Breast epithelium (tissue), 3 donors: ENCODE data around the gene MAP2K5.

Experiments
- POLR2A ChIP-seq: fragments of 450-650 bp; IDR thresholded peaks from one replicate; pipeline ENCODE4 v1.6.1; 2016; ENCODE audit warnings: antibody characterized with exemption, mild to moderate bottlenecking, moderate library complexity
- POLR2AphosphoS5 ChIP-seq, 3 donors: sonication (generic); formaldehyde crosslinking; IDR thresholded peaks; one replicate each; pipeline ENCODE4 v1.6.1; 2017; ENCODE audit warnings: antibody characterized with exemption in 3 of 3
- TF ChIP-seq, protein P1 (sequence below), 3 donors: fragments of 450-650 bp; IDR thresholded peaks; one replicate each; pipeline ENCODE4 v1.5.1; 2016 to 2017; ENCODE audit warnings: antibody characterized with exemption in 3 of 3, mild to moderate bottlenecking in 3 of 3, moderate library complexity in 3 of 3

DNA sequence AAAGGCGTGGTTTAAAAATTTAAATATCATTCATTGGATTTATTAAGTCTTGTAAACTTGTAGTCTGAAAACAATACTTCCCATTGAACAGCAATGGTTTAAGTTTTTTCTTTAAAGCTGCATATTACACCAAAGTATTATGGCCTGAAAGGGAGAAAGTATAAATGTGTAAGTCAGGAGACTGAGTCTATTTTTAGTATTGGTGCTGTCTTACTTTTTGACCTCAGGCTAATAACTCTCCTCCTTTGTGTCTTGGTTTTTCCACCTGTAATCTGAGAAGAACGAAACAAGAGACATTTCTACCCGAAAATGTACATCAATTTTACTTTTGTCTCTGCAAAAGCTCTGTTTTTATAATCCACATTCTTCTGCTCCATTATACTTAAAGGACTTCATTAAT is 14.0 kb upstream of the MAP2K5 start:
- TF ChIP-seq, protein P1, sequence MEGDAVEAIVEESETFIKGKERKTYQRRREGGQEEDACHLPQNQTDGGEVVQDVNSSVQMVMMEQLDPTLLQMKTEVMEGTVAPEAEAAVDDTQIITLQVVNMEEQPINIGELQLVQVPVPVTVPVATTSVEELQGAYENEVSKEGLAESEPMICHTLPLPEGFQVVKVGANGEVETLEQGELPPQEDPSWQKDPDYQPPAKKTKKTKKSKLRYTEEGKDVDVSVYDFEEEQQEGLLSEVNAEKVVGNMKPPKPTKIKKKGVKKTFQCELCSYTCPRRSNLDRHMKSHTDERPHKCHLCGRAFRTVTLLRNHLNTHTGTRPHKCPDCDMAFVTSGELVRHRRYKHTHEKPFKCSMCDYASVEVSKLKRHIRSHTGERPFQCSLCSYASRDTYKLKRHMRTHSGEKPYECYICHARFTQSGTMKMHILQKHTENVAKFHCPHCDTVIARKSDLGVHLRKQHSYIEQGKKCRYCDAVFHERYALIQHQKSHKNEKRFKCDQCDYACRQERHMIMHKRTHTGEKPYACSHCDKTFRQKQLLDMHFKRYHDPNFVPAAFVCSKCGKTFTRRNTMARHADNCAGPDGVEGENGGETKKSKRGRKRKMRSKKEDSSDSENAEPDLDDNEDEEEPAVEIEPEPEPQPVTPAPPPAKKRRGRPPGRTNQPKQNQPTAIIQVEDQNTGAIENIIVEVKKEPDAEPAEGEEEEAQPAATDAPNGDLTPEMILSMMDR (IDR thresholded peaks at IDR 0.05), result no peak
- no peak for TF ChIP-seq POLR2A
- no peak for TF ChIP-seq POLR2AphosphoS5 (IDR thresholded peaks at IDR 0.05)
